Ascending aorta (tissue), 2 donors: ENCODE measurements around the gene TOPAZ1. TPM values are rescaled to one million over a fixed set of nuclear protein-coding genes. Genes with fewer than 3 reads are reported as not detected.

ENCODE experiments used
- DNase-seq, 2 donors: peaks; one replicate each; pipeline ENCODE4 v3.0.0-alpha.2; 2019; ENCODE audit warnings: low spot score in 2 of 2
- H3K27ac ChIP-seq, 2 donors: fragments of 200-600 bp; sonication (generic); one replicate each; pipeline ENCODE4 v1.5.1; 2016 to 2017; ENCODE audit warnings: mild to moderate bottlenecking in 1 of 2
- H3K27me3 ChIP-seq: fragments of 200-600 bp; sonication (generic); one replicate; pipeline ENCODE4 v1.5.1; 2017
- H3K36me3 ChIP-seq, 2 donors: fragments of 200-600 bp; sonication (generic); one replicate each; pipeline ENCODE4 v1.5.1; 2016
- H3K4me1 ChIP-seq, 2 donors: fragments of 200-600 bp; sonication (generic); one replicate each; pipeline ENCODE4 v1.5.1; 2016 to 2017; ENCODE audit warnings: mild to moderate bottlenecking in 1 of 2
- H3K4me3 ChIP-seq, 2 donors: fragments of 200-600 bp; sonication (generic); one replicate each; pipeline ENCODE4 v1.5.1; 2016 to 2017; ENCODE audit warnings: mild to moderate bottlenecking in 1 of 2
- H3K9me3 ChIP-seq, 2 donors: fragments of 200-600 bp; sonication (generic); one replicate each; pipeline ENCODE4 v1.5.1; 2016
- CTCF ChIP-seq, 3 experiments: fragments of 200-600 bp in 2 of 3; fragments of 450-650 bp in 1 of 3; sonication (generic) in 2 of 3; IDR thresholded peaks; one replicate each; pipeline ENCODE4 v1.5.1; 2016 to 2019; ENCODE audit warnings: antibody characterized with exemption in 3 of 3, mild to moderate bottlenecking in 1 of 3, moderate library complexity in 1 of 3
- intact Hi-C: fragments of 100-400 bp; cut with DNase I; formaldehyde crosslinking; loops from one replicate; pipeline ENCODE4 v1.15.1; 2023
- total RNA-seq: library from RNA; depleted of rRNA; stranded (reverse); fragments of >200 nt; gene quantifications from one replicate; pipeline ENCODE4 v1.1.0, GENCODE V29; 2016

TOPAZ1 gene
- total RNA-seq, 1 donor from 2014 or later, result not detected

DNA sequence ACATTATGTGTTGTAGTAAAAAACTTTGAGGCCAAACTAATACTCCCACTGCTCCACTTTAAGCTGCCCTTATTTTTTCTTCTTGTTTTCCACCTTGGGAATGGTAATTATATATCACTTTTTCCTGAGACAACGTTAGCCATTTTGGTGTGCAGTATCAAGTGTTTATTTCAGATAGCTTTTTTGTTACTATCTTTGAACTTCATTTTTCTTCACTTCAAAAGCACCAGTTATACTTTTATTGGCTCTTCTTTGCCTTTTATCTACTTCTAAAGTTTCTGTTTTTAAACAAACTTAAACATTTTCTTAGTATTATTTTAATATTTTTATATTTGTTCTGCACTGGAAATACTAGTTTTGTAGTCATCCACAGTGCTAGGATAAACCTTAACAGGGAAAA, 6.5 kb downstream of the TOPAZ1 start:
- Histone ChIP-seq H3K27ac (no peak overlapping the region), H3K36me3 (no peaks in the 10 kb centered on the region), H3K4me1 (no peaks in the 10 kb centered on the region), H3K9me3 (no peaks in the 10 kb centered on the region), H3K27me3 (no peaks in the 10 kb centered on the region), H3K4me3 (no peak overlapping the region)
- DNase-seq, result no peak
- TF ChIP-seq CTCF (IDR thresholded peaks at IDR 0.05), result no peak
- intact Hi-C loops, result no loop called here

- Histone ChIP-seq H3K36me3 (no peaks in the 10 kb centered on the region), H3K4me1 (no peaks in the 10 kb centered on the region), H3K27ac (no peak overlapping the region), H3K27me3 (no peaks in the 10 kb centered on the region), H3K9me3 (no peaks in the 10 kb centered on the region), H3K4me3 (no peak overlapping the region)
- TF ChIP-seq CTCF (IDR thresholded peaks at IDR 0.05), result no peak
- no peak for DNase-seq
- intact Hi-C loops, result no loop called here
Measured at GRCh38 chr3:44252332-44252959, 10.8 kb downstream of the TOPAZ1 start.

DNA sequence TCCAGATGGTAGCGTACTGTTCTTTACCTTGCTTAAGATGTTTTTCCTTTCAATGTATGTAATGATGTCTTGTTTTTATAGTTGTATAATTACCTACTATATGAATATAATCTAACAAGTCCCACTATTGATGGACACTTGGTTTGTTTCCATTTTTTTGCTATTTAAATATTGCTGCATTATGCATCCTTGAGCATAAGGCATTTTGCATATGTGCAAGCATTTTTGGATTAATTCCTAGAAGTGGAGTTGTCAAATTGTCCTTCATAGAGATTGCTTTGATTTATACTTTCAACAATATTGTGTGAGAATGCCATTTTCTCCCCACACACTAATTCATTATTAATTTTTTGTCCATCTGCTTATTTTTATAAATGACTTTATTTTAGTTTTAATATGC, 17.7 kb downstream of the TOPAZ1 start:
- intact Hi-C loops, result no loop called here
- no peaks in the 10 kb centered on the region for H3K27me3 ChIP-seq
- DNase-seq, result no peak
- TF ChIP-seq CTCF (IDR thresholded peaks at IDR 0.05), result no peak
- no peaks in the 10 kb centered on the region for H3K9me3 ChIP-seq
- H3K36me3 ChIP-seq, result no peaks in the 10 kb centered on the region
- H3K4me1 ChIP-seq, result no peaks in the 10 kb centered on the region
- no peak overlapping the region for H3K4me3 ChIP-seq
- H3K27ac ChIP-seq, result no peak overlapping the region

DNA sequence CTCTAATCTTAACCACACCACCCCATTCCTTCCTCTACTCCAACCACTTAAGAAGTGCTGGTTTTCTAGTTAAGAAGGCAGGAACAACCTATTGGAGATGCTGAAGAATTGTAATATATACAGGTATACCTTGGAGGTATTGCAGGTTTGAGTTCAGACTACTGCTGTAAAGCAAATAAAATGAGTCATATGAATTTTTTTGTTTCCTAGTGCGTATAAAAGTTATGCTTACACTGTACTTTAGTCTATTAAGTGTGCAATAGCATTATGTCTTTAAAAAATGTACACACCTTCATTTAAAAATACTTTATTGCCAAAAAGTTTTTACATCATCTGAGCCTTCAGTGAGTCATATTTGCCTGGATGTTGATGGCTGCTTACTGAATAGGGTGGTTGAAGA, 22.5 kb downstream of the TOPAZ1 start:
- no peaks in the 10 kb centered on the region for H3K4me1 ChIP-seq
- no peaks in the 10 kb centered on the region for H3K36me3 ChIP-seq
- no peak overlapping the region for H3K27ac ChIP-seq
- intact Hi-C loops, result no loop called here
- no peaks in the 10 kb centered on the region for H3K27me3 ChIP-seq
- no peak for DNase-seq
- no peak for TF ChIP-seq CTCF (IDR thresholded peaks at IDR 0.05)
- no peaks in the 10 kb centered on the region for H3K9me3 ChIP-seq
- H3K4me3 ChIP-seq, result no peak overlapping the region

DNA sequence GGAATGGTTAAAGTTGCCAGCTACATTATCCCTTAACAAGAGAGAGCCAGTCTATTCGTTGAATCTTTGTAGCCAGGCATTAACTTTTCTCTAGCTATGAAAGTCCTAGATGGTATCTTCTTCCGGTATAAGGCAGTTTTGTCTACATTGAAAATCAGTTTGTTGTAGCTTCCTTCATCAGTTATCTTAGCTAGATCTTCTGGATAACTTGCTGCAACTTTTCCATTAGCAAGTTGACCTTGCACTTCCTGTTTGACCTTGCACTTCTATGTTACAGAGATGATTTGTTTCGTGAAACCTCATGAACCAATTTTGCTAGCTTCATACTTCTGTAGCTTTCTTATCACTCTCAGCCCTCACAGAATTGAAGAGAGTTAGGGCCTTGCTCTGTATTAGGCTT, 24.1 kb downstream of the TOPAZ1 start:
- no peak for DNase-seq
- TF ChIP-seq CTCF (IDR thresholded peaks at IDR 0.05), result no peak
- no peaks in the 10 kb centered on the region for H3K4me1 ChIP-seq
- no peak overlapping the region for H3K27ac ChIP-seq
- no peaks in the 10 kb centered on the region for H3K27me3 ChIP-seq
- no peaks in the 10 kb centered on the region for H3K36me3 ChIP-seq
- H3K9me3 ChIP-seq, result no peaks in the 10 kb centered on the region
- no peak overlapping the region for H3K4me3 ChIP-seq
- intact Hi-C loops, result no loop called here

GRCh38 chr3:44272191-44272590, 30.5 kb downstream of the TOPAZ1 start:
- Histone ChIP-seq H3K4me1 (no peaks in the 10 kb centered on the region), H3K27me3 (no peaks in the 10 kb centered on the region), H3K36me3 (no peaks in the 10 kb centered on the region), H3K4me3 (no peak overlapping the region), H3K9me3 (no peaks in the 10 kb centered on the region), H3K27ac (no peak overlapping the region)
- intact Hi-C loops, result no loop called here
- DNase-seq, result no peak
- no peak for TF ChIP-seq CTCF (IDR thresholded peaks at IDR 0.05)
